ENCODE results near the gene DNMT3A. TPM values are rescaled to one million over a fixed set of nuclear protein-coding genes. Genes with fewer than 3 reads are reported as not detected.

The DNMT3A gene
- total RNA-seq, 2 donors from 2014 or later, result 55.2 to 64.6 TPM

DNA sequence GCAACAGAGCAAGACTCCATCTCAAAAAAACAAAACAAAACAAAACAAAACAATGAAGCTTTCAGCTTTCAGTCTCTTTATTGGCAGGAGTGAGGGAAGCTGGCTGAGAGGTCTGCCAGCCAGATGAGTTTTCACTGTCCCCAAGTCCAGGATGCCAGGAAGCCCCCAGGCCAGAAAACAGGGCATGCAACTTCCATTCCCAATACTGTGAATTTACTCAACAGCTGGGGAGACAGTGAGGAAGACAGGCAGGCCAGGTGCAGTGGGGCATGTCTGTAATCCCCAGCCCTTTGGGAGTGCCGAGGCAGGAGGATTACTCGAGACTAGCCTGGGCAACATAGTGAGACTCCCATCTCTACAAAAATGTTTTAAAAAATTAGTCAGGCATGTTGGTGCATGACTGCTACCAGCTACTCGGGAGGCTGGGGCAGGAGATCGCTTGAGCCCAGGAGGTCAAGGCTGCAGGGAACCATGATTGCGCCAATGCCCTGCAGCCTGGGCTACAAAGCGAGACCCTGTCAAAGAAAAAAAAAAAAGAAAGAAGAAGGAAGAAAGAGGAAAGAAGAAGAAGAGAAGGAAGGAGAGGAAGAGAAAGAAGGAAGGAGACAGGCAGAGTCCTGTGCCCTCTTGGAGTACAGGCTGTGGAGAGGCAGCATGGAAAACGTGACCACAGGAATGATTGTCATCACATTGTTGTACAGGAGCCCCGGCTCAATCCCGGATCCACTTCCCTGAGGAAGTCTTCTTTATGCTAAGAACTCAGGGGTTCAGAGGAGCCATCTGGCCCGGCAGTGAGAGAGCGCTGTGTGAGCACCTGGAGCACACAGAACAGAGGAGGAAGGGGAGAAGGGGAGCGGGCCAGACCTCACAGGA is 144.2 kb downstream of the DNMT3A start:
- Mint-ChIP-seq H3K36me3 (ENCODE audit: low read depth) (no peaks in the 10 kb centered on the region), H3K4me1 (peaks cover 6% of the 10 kb centered on the region), H3K4me3 (no peak overlapping the region), H3K27me3 (no peaks in the 10 kb centered on the region), H3K27ac (no peak overlapping the region), H3K9me3 (no peaks in the 10 kb centered on the region)
- ATAC-seq (replicated peaks), result no peak

DNA sequence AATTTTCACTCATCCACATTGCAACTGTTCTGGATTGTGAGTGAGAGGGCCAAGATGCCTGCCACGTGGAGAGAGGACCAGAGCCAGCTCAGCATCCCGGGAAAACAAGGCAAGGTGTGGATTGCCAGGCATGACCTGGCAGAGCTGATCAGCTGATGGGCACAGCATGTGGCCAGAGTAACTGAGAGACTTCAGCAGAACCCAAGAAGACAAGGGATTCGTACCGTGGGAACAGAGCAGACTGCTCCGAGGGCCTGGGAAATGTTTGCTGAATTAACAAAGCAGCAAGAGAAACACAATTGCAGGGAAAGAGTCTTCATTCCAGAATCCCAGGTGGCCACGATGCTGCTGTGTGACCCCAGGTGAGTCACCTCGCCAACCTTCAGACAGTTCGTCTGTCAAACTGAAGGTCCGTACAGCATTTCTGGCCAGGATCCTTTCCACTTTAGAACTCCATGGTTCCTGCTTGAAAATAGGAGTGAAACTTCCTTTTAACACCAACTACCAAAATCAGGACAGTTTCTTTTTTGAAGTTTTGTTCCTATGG is 147.1 kb downstream of the DNMT3A start:
- H3K9me3 Mint-ChIP-seq, result no peaks in the 10 kb centered on the region
- H3K36me3 Mint-ChIP-seq (ENCODE audit: low read depth), result no peaks in the 10 kb centered on the region
- H3K4me1 Mint-ChIP-seq, result no peaks in the 10 kb centered on the region
- no peak for ATAC-seq (replicated peaks)
- no peak overlapping the region for H3K4me3 Mint-ChIP-seq
- no peak overlapping the region for H3K27ac Mint-ChIP-seq
- peaks cover 3% of the 10 kb centered on the region for H3K27me3 Mint-ChIP-seq

DNA sequence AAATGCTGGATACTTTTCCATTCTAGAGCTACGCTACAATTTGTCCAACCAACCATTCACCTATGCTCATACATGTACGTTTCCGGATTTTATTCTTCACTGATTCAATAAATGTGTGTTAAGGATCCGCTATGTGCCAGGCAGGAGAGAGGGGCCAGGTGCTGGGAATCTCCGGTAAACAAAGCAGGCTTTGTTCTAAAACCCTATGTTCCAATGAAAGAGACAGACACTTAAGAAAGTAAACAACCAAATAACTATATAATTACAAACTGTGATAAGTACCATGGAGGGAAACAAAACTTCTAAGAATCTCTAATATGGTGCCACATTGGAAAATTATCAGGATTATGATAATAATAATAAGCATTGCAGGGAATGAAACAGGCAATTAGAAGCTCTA is 151.2 kb downstream of the DNMT3A start:
- Mint-ChIP-seq H3K4me3 (no peak overlapping the region), H3K4me1 (no peaks in the 10 kb centered on the region), H3K36me3 (ENCODE audit: low read depth) (no peaks in the 10 kb centered on the region), H3K27ac (no peak overlapping the region), H3K9me3 (no peaks in the 10 kb centered on the region), H3K27me3 (peaks cover 3% of the 10 kb centered on the region)
- ATAC-seq (replicated peaks), result no peak

GRCh38 chr2:25188405-25188804 is 153.3 kb downstream of the DNMT3A start:
- no peak overlapping the region for H3K27ac Mint-ChIP-seq
- ATAC-seq (replicated peaks), result no peak
- no peak overlapping the region for H3K4me3 Mint-ChIP-seq
- H3K9me3 Mint-ChIP-seq, result no peaks in the 10 kb centered on the region
- H3K27me3 Mint-ChIP-seq, result peaks cover 3% of the 10 kb centered on the region
- no peaks in the 10 kb centered on the region for H3K36me3 Mint-ChIP-seq (ENCODE audit: low read depth)
- H3K4me1 Mint-ChIP-seq, result no peaks in the 10 kb centered on the region

DNA sequence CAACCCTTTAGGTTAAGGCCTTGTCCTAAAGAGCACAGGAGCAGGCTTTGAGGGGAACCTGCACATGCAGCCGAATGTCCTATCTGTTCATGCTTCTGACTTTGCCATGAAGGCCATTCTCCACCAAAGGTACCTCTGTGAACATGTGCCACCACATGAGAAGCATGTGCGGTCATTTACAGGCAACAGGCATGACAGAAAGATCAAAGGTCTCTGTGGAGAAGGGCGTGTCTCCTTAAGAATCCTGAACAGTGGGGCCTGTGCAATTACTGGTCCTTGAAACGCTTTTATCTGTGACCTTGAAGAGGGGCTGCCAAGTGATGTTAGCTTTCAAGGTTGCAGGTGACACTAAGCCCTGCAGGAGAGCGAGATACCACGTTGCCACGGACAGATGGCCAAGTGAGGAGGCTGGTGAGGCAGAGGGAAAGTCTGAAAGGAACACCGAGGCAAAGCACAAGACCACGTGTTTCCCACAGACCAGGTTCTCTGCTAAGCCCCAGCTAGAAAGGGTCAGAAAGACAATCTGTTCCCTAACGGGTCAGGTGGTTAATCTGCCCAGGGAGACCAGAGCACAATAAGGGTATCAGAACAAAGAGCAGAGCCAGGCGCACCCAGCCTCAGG is 153.9 kb downstream of the DNMT3A start:
- Mint-ChIP-seq H3K4me3 (no peak overlapping the region), H3K9me3 (no peaks in the 10 kb centered on the region), H3K27me3 (peaks cover 3% of the 10 kb centered on the region), H3K4me1 (no peaks in the 10 kb centered on the region), H3K27ac (no peak overlapping the region), H3K36me3 (ENCODE audit: low read depth) (no peaks in the 10 kb centered on the region)
- no peak for ATAC-seq (replicated peaks)

- Mint-ChIP-seq H3K36me3 (ENCODE audit: low read depth) (no peaks in the 10 kb centered on the region), H3K9me3 (no peaks in the 10 kb centered on the region), H3K27ac (no peak overlapping the region), H3K4me1 (no peaks in the 10 kb centered on the region), H3K27me3 (no peaks in the 10 kb centered on the region), H3K4me3 (no peak overlapping the region)
- ATAC-seq (replicated peaks), result no peak
Measured at GRCh38 chr2:25184254-25184653, 157.5 kb downstream of the DNMT3A start.

DNA sequence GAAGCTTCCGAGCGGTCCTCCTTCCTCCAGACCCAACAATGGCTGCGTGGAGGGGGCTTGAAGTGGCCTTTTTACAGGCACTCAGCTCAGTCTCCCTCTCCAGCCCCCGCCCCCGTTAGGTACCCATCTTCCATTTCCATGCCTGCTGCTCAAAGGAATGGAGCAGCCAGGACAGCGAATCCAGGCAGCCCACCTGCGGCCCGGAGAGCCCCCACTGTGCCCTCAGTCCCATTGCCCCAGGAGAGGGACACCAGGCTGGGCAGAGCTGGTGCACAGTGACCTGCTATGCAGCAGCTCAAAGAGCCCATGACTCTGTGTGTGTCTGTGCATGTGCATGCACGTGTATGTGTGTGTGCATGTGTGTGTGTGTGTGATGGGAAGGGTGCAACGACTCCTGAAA is 162.7 kb downstream of the DNMT3A start:
- no peak for ATAC-seq (replicated peaks)
- Mint-ChIP-seq H3K9me3 (no peaks in the 10 kb centered on the region), H3K36me3 (ENCODE audit: low read depth) (no peaks in the 10 kb centered on the region), H3K27ac (no peak overlapping the region), H3K4me3 (no peak overlapping the region), H3K4me1 (no peaks in the 10 kb centered on the region), H3K27me3 (peaks cover 13% of the 10 kb centered on the region)

Other genes starting within 250 kb of the DNMT3A start
- 1 to 10 TPM; 5.2 to 6.1 TPM for gene POMC, start 173.3 kb downstream of the DNMT3A start, total RNA-seq